ENCODE results near the gene RANBP1. TPM values are rescaled to one million over a fixed set of nuclear protein-coding genes. Genes with fewer than 3 reads are reported as not detected.

The RANBP1 gene
- total and polyA plus RNA-seq, 9 of the 15 experiments (the other 6 are each of a cell fraction or from before 2014, with no cell fraction given): 162 to 2,891 (median 1,289) TPM

GRCh38 chr22:20128902-20129746 is 13.2 kb downstream of the RANBP1 start (continued):
- TF ChIP-seq TSHZ1 (CRISPR knock-in tag; IDR thresholded peaks at IDR 0.05) (0 out of 2 replicates have a peak, but pooled peaks have one; percentile 23), ARID1B (IDR thresholded peaks at IDR 0.05) (no peak), ATF3 (IDR thresholded peaks at IDR 0.05) (no peak), ATF3 (CRISPR knock-in tag; conservative IDR thresholded peaks at IDR 0.05) (peak; percentile 83; the same call in 1 of the 2 replicates), SMAD2 (IDR thresholded peaks at IDR 0.05; ENCODE audit: low read depth, low read length) (no peak), ZSCAN32 (CRISPR knock-in tag; IDR thresholded peaks at IDR 0.05) (0 out of 2 replicates have a peak, but pooled peaks have one; percentile 29), NCOR1 (IDR thresholded peaks at IDR 0.05) (no peak), RBM34 (IDR thresholded peaks at IDR 0.05; ENCODE audit: borderline replicate concordance, insufficient read depth, low read length) (no peak), SRSF9 (IDR thresholded peaks at IDR 0.05; ENCODE audit: borderline replicate concordance, low read depth, low read length) (no peak), ZNF384 (IDR thresholded peaks at IDR 0.05; ENCODE audit: low read depth, low read length) (peak; percentile 63), KDM2B (CRISPR knock-in tag; IDR thresholded peaks at IDR 0.05) (peak; percentile 52; the same call in 1 of the 2 replicates), TEAD4 (IDR thresholded peaks at IDR 0.05; ENCODE audit: low read length) (peak; percentile 40; the same call in 1 of the 2 replicates), TEAD4 (CRISPR knock-in tag; IDR thresholded peaks at IDR 0.05; ENCODE audit: borderline replicate concordance) (no peak), ZNF212 (CRISPR knock-in tag; IDR thresholded peaks at IDR 0.05) (peak; percentile 30; the same call in 1 of the 2 replicates), ZKSCAN8 (CRISPR knock-in tag; IDR thresholded peaks at IDR 0.05) (no peak), KDM1A (IDR thresholded peaks at IDR 0.05) (no peak), ZNF3 (CRISPR knock-in tag; IDR thresholded peaks at IDR 0.05) (no peak), HNRNPH1 (optimal IDR thresholded peaks at IDR 0.05; ENCODE audit: low read depth, low read length) (no peak), GATAD2A (IDR thresholded peaks at IDR 0.05) (no peak), POU5F1 (IDR thresholded peaks at IDR 0.05; ENCODE audit: borderline replicate concordance, low read depth, low read length, partially characterized antibody) (no peak), RCOR1 (IDR thresholded peaks at IDR 0.05; ENCODE audit: borderline replicate concordance in 1 of 2, low read depth in 2 of 2, low read length in 2 of 2) (peak in 1 of 2 experiments; percentile 98), HMGN3 (IDR thresholded peaks at IDR 0.05; ENCODE audit: borderline replicate concordance, extremely low read depth, insufficient read length, low read depth, low read length) (no peak), ETS1 (conservative IDR thresholded peaks at IDR 0.05; ENCODE audit: control insufficient read depth, low read depth, low read length) (no peak), JUNB (CRISPR knock-in tag; conservative IDR thresholded peaks at IDR 0.05) (peak; percentile 47; the same call in 1 of the 2 replicates)

Measured in K562 (cell line).